Measurements from ENCODE around the gene MS4A14. TPM values are rescaled to one million over a fixed set of nuclear protein-coding genes. Genes with fewer than 3 reads are reported as not detected.

MS4A14 gene
- not detected in 2 replicates for total RNA-seq

GRCh38 chr11:60396382-60396781 is at the start of gene MS4A14:
Gene MS4A14, plus strand, starts transcription at chr11:60396459. Its CDS starts 120 bp downstream, at chr11:60396579.

GRCh38 chr11:60378354-60378753 is 17.9 kb upstream of the MS4A14 start, which contains the start of gene MS4A7:
Gene MS4A7, plus strand, starts transcription at chr11:60378532. Its CDS starts 4,610 bp downstream, at chr11:60383142.

GRCh38 chr11:60429272-60429671 is 33.0 kb downstream of the MS4A14 start, which contains the start of gene MS4A5:
Gene MS4A5, plus strand, starts transcription at chr11:60429572. Its CDS starts 103 bp downstream, at chr11:60429675.

GRCh38 chr11:60455531-60456042 is 59.3 kb downstream of the MS4A14 start, which contains the start of gene MS4A1:
Gene MS4A1, plus strand, starts transcription at chr11:60455847. Its CDS starts 6,528 bp downstream, at chr11:60462375.

Other genes with a start within 250 kb of the MS4A14 start
- not detected in 2 replicates for gene MS4A6A, start 213.4 kb upstream of the MS4A14 start, total RNA-seq
- gene MS4A4E, start 153.3 kb upstream of the MS4A14 start, total RNA-seq, result not detected in 2 replicates
- not detected in 2 replicates for gene MS4A4A, start 115.8 kb upstream of the MS4A14 start, total RNA-seq
- not detected in 2 replicates for gene MS4A6E, start 69.2 kb upstream of the MS4A14 start, total RNA-seq
- not detected in 2 replicates for gene MS4A7, start 17.9 kb upstream of the MS4A14 start, total RNA-seq
- gene MS4A5, start 33.1 kb downstream of the MS4A14 start, total RNA-seq, result not detected in 2 replicates
- not detected in 2 replicates for gene MS4A1, start 59.4 kb downstream of the MS4A14 start, total RNA-seq
- not detected in 2 replicates for gene MS4A12, start 96.3 kb downstream of the MS4A14 start, total RNA-seq
- gene MS4A13, start 118.9 kb downstream of the MS4A14 start, total RNA-seq, result not detected in 2 replicates

Data from tracheal epithelial cell (primary cell).